ENCODE data around the gene RPS6KL1. TPM values are rescaled to one million over a fixed set of nuclear protein-coding genes. Genes with fewer than 3 reads are reported as not detected.

Gene RPS6KL1
- polyA plus RNA-seq, 1 donor from 2014 or later = 147 TPM

GRCh38 chr14:74881431-74882102, 41.5 kb downstream of the RPS6KL1 start, which contains the start of gene DLST:
Gene DLST (plus strand): TSS chr14:74881916. CDS start chr14:74881954, 38 bp downstream.
- peak within 1 kb of the TSS; percentile 91 for H3K4me3 ChIP-seq (ENCODE audit: low read length)
- H3K27me3 ChIP-seq (ENCODE audit: insufficient read depth, low read depth, low read length) = no peaks in the 10 kb centered on the region
- no peaks in the 10 kb centered on the region for H3K9me3 ChIP-seq (ENCODE audit: low read length)
- H3F3A ChIP-seq (ENCODE audit: insufficient read depth, low read length, poor library complexity, severe bottlenecking) = no peaks in the 10 kb centered on the region
- peak within 1 kb of the TSS; percentile 87 for H3K9ac ChIP-seq (ENCODE audit: low read length)
- peak within 1 kb of the TSS; percentile 99 for H2AFZ ChIP-seq (ENCODE audit: low read depth, low read length)
- peak within 1 kb of the TSS; percentile 93 for H3K4me2 ChIP-seq (ENCODE audit: low read length)
- no peaks in the 10 kb centered on the region for H4K20me1 ChIP-seq (ENCODE audit: insufficient read depth)
- H3K36me3 ChIP-seq (ENCODE audit: insufficient read depth, low read length) = no peaks in the 10 kb centered on the region
- H3K9me2 ChIP-seq (ENCODE audit: insufficient read depth, low read length) = no peaks in the 10 kb centered on the region
- H3K27ac ChIP-seq (ENCODE audit: low read length) = peak within 1 kb of the TSS; percentile 76
- H3K79me2 ChIP-seq (replicated peaks; ENCODE audit: insufficient read depth, low read length) = peaks cover 47% of the 10 kb centered on the region
- TF ChIP-seq RAD21 (conservative IDR thresholded peaks at IDR 0.05) = peak; percentile 21
- peak; percentile 95 for TF ChIP-seq POLR2AphosphoS5 (IDR thresholded peaks at IDR 0.05)
- peak; percentile 62 for TF ChIP-seq EP300 (conservative IDR thresholded peaks at IDR 0.05; ENCODE audit: poor library complexity, severe bottlenecking)
- peak; percentile 42 for TF ChIP-seq SMC3 (conservative IDR thresholded peaks at IDR 0.05; ENCODE audit: poor library complexity)
- peak; percentile 34 for TF ChIP-seq CTCF (IDR thresholded peaks at IDR 0.05; ENCODE audit: poor library complexity, severe bottlenecking)
- no peak for TF ChIP-seq EZH2 (IDR thresholded peaks at IDR 0.05; ENCODE audit: borderline replicate concordance, insufficient read depth, low read length, poor library complexity, severe bottlenecking)
- TF ChIP-seq MXI1 (conservative IDR thresholded peaks at IDR 0.05; ENCODE audit: poor library complexity, severe bottlenecking) = peak; percentile 75
- no peak for TF ChIP-seq REST (IDR thresholded peaks at IDR 0.05; ENCODE audit: borderline replicate concordance)
- peak; percentile 59 for TF ChIP-seq TAF1 (IDR thresholded peaks at IDR 0.05; ENCODE audit: low read depth)

GRCh38 chr14:74879427-74880182, 43.5 kb downstream of the RPS6KL1 start:
- H3K36me3 ChIP-seq (ENCODE audit: insufficient read depth, low read length) = no peaks in the 10 kb centered on the region

More at GRCh38 chr14:74879427-74880182, 43.5 kb downstream of the RPS6KL1 start:
- Histone ChIP-seq H3K79me2 (replicated peaks; ENCODE audit: insufficient read depth, low read length) (peaks cover 28% of the 10 kb centered on the region), H3F3A (ENCODE audit: insufficient read depth, low read length, poor library complexity, severe bottlenecking) (no peaks in the 10 kb centered on the region), H3K9me3 (ENCODE audit: low read length) (no peaks in the 10 kb centered on the region), H3K9ac (ENCODE audit: low read length) (no peak overlapping the region), H2AFZ (ENCODE audit: low read depth, low read length) (no peak overlapping the region), H3K4me3 (ENCODE audit: low read length) (no peak overlapping the region), H3K4me2 (ENCODE audit: low read length) (no peak overlapping the region), H3K9me2 (ENCODE audit: insufficient read depth, low read length) (no peaks in the 10 kb centered on the region), H4K20me1 (ENCODE audit: insufficient read depth) (no peaks in the 10 kb centered on the region), H3K27ac (ENCODE audit: low read length) (no peak overlapping the region), H3K27me3 (ENCODE audit: insufficient read depth, low read depth, low read length) (no peaks in the 10 kb centered on the region)
- TF ChIP-seq REST (IDR thresholded peaks at IDR 0.05; ENCODE audit: borderline replicate concordance) (no peak), EP300 (conservative IDR thresholded peaks at IDR 0.05; ENCODE audit: poor library complexity, severe bottlenecking) (no peak), RAD21 (conservative IDR thresholded peaks at IDR 0.05) (no peak), MXI1 (conservative IDR thresholded peaks at IDR 0.05; ENCODE audit: poor library complexity, severe bottlenecking) (no peak), SMC3 (conservative IDR thresholded peaks at IDR 0.05; ENCODE audit: poor library complexity) (no peak), TAF1 (IDR thresholded peaks at IDR 0.05; ENCODE audit: low read depth) (no peak)
